ENCODE data around the gene ATP13A4.
"Not testable (repeated sequence)": the region's sequence is repeated elsewhere in the genome, so short reads cannot be mapped to it uniquely, and the experiment has no call there.

ATP13A4 gene

DNA sequence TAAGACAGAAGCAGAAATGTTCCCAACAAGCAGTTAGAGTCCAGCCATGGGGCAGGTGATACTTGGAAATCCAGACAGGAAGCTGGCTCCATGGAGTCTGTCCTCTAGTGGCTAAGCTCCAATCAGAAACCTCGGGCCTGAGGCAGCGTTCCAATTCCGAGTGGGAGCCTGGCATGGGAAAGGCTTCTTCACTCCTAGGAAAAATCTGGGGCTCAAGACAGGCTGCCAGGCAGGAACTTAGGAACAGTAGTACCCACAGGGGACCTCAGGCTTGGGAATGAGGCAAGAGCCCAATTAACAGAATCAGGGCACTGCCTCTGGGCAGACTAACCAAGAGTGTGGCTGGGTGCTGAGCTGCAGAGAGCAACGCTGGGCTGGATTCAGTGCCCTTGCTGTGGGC is 6.2 kb upstream of the ATP13A4 start:
- DNase-seq, result no peak

DNA sequence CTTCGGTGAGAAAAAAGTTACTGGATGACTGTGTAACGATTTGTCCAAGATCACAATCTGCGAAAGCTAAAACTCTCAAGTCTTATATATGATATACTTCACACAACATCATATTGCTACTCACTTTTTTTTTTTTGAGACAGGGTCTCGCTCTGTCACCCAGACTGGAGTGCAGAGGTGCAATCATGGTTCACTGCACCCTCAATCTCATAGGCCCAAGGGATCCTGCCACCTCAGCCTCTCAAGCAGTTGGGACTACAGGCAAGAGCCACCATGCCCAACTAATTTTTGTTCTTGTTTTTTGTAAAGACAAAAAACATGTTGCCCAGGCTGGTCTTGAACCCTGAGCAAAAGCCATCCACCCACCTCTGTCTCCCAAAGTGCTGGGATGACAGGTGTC is 5.4 kb upstream of the ATP13A4 start:
- no peak for DNase-seq

GRCh38 chr3:193559100-193559499 is 4.4 kb upstream of the ATP13A4 start:
- peak in 3 of 4 experiments; percentile 8 to 59 (median 49) for DNase-seq

GRCh38 chr3:193556841-193557240 is 2.1 kb upstream of the ATP13A4 start:
- DNase-seq, result no peak

- DNase-seq, result no peak
Observed at GRCh38 chr3:193553586-193553985, 1.1 kb downstream of the ATP13A4 start.

DNA sequence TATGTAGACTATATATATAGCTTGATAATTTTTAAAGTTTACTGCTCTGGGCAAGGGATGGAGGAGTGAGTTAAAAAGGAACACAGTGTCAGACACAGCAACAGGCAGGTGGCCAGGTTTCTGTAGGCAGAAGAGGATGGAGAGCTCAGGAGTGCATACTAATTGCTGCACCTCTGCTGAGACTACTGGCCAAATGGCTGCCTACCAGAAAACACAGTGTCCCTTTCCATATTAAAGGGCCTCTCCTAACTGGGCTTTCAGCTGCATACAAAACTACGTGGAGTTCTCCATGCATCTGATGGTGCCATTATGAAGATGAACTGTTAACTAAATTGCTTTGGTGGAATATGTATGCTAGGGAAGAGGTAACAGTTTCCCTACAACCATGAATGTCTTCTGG is 1.8 kb downstream of the ATP13A4 start:
- DNase-seq, result no peak

- no peak for DNase-seq
Observed at GRCh38 chr3:193548406-193548805, 6.3 kb downstream of the ATP13A4 start.

- DNase-seq, result no peak
Observed at GRCh38 chr3:193546129-193546528, 8.6 kb downstream of the ATP13A4 start.

DNA sequence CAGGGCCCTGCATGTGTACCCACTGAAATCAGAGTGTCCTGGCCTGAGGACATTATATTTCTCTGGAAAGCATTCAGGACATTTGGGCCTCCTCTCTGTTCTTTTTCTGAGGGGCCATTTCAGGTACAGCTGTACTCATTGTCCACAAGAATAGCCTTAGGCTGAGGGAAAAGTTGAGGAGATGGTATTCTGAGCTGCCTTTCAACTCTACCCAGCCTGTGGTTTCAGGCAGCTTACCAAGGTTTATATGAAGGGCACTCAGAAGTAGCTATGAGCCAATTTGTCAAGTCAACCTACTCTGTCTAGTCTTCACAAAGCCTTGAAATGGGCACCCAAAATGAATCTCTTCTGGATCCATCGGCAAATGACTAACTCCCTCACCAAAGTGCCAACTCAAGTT is 9.4 kb downstream of the ATP13A4 start:
- DNase-seq, result no peak

DNA sequence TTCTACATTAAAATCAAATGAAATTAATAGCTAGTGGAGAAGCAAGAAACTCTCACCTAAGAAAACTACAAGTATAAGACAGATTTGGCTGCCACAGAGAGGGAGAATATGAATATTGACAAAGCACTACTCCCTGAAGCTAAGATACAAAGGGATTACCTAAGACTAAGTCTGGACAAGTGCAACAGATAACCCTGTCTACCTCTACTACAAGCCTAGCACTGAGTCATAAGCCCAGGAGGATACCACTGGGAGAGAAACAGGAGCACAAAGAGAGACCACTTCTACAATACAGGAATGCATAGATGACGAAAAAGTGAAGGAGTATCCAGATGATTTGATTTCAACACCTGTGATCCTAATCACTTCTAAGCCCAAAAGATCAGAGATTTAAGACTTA is 10.4 kb downstream of the ATP13A4 start:
- no peak for DNase-seq

- DNase-seq, result no peak
Observed at GRCh38 chr3:193530231-193531165, 24.2 kb downstream of the ATP13A4 start.

DNA sequence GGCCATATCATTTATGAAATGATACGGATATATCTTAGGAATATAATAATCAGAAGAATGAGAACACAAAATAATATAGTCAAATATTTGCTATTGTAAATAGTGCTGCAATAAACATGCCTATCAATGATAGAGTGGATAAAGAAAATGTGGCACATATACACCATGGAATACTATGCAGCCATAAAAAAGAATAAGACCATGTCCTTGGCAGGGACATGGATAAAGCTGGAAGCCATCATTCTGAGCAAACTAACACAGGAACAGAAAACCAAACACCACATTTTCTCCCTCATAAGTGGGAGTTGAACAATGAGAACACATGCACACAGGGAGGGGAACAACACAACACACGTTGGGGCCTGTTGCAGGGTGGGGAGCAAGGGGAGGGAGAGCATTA is 28.6 kb downstream of the ATP13A4 start:
- not testable (repeated sequence) for DNase-seq

GRCh38 chr3:193522473-193522872 is 32.2 kb downstream of the ATP13A4 start:
- no peak for DNase-seq

GRCh38 chr3:193520738-193521137 is 34.0 kb downstream of the ATP13A4 start:
- no peak for DNase-seq

- no peak for DNase-seq
Observed at GRCh38 chr3:193515966-193516365, 38.7 kb downstream of the ATP13A4 start.

GRCh38 chr3:193510154-193510553 is 44.5 kb downstream of the ATP13A4 start:
- no peak for DNase-seq

DNA sequence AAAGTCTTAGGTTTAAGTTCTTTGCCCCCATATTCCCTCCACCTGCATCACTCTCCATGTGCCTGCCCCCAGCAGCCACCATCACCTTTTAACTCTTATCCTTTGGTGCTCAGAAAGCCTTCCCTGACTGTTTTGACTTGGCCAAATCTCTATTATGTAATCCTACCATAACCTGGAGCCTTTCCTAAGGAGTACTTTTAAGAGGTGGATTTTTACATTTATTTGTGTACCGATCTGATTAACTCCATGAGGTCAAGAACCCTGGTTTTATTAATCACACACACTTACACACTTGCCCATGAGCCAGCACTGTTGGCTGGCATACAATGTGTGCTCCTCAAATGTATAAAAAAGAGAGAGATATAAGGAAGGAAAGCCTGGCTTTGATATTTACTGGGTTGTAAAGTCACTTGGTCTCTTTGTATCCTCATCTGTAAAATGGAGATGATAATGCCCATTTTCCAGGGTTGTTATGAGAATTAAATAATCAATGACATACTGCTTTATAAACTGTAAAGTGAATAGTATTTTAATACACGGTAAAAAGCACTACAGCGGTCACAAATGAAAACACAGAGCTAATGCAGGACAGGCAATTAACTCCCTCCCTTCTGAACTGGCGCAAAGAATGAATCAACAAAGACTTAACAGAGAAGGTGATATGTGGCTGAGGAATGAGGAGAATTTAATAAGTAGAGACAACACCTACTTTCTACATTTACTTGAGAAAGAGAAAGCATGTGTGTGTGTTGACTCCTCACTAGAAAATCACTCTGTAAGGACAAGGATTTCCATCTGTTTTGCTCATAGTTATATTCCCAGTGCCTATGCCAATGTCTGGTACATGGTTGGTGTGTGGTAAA is 45.4 kb downstream of the ATP13A4 start:
- no peak for DNase-seq

DNA sequence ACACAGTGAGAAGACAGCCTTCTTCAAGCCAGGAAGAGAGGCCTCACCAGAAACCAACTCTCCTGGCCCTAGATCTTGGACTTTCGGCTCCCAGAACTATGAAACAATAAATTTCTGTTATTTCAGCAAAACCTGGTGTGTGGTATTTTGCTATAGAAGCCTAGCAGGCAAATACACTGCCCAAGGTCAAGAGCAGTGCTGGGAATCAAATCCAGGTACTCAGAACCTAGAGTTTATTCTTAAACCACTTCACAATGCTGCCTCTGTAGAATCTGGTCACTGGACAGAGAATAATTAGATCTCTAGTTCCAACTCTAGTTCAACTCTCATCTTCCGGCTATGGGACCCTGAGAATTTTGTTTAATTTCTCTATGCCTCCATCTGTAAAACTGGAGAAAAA is 46.6 kb downstream of the ATP13A4 start:
- no peak for DNase-seq

DNA sequence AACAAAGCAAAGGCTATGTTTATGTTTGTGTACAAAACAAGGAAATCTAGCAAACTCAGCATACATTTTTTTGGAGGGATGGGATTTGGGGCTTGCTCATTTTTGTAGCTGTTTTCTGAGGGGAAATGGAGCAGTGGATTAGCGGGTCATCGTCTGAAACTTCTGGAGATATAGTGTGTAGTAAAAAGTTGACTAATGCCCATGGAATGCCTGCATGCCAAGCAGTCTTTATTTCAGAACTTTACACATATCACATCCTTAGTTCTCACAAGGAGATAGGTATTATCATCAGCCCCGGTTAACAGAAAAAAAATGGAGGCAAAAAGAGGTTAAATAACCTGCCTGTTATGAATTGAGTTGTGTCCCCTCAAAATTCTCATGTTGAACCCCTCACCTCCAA is 47.1 kb downstream of the ATP13A4 start:
- DNase-seq, result no peak

DNA sequence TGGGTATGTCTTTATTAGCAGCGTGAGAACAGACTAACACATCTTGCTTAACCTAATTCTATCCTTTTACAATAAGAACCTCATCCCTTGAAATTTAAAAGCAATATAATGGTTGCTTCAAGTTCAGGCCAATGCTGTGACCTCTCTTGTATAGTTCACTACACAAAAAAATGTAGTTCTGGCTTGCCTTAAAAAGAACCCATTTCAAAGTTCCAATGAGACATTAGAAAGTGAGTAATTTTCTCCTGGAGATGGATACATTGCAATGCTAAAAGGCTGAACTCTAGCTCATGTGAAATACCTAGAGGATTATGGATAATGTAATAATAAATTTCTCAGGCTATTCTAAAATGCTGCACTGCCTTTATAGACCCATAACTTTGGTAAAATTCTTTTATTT is 47.8 kb downstream of the ATP13A4 start:
- DNase-seq, result no peak

- DNase-seq, result no peak
Observed at GRCh38 chr3:193502871-193503270, 51.8 kb downstream of the ATP13A4 start.

GRCh38 chr3:193499801-193500485 is 54.8 kb downstream of the ATP13A4 start:
- DNase-seq, result no peak
